Smooth muscle cell (in vitro differentiated cells): ENCODE results near the gene IRAK1. TPM values are rescaled to one million over a fixed set of nuclear protein-coding genes. Genes with fewer than 3 reads are reported as not detected.
A peak's percentile ranks its signal among the peaks of the same experiment; 100 is the strongest.

Source experiments
- DNase-seq: peaks from one replicate; lab custom pipeline; 2025; ENCODE audit not compliant: unreplicated experiment; lab: John Stamatoyannopoulos, UW
- H2AFZ ChIP-seq: fragments of 200-600 bp; sonication (generic); 2 replicates; pipeline ENCODE4 v1.6.0; 2016; ENCODE audit warnings: antibody characterized with exemption, low read depth, mild to moderate bottlenecking
- H3F3A ChIP-seq: fragments of 200-600 bp; sonication (generic); 2 replicates; pipeline ENCODE4 v1.6.0; 2017; ENCODE audit warnings: antibody characterized with exemption, low read depth
- H3K27ac ChIP-seq: fragments of 200-600 bp; sonication (generic); 2 replicates; pipeline ENCODE4 v1.5.1; 2016; ENCODE audit warnings: low read depth, mild to moderate bottlenecking
- H3K27me3 ChIP-seq: fragments of 200-600 bp; sonication (generic); 2 replicates; pipeline ENCODE4 v1.6.1; 2016; ENCODE audit warnings: low read depth, mild to moderate bottlenecking
- H3K36me3 ChIP-seq: fragments of 200-600 bp; sonication (generic); 2 replicates; pipeline ENCODE4 v1.5.1; 2016; ENCODE audit warnings: low read depth
- H3K4me1 ChIP-seq: fragments of 200-600 bp; sonication (generic); 2 replicates; pipeline ENCODE4 v1.5.1; 2016; ENCODE audit warnings: low read depth
- H3K4me2 ChIP-seq: fragments of 200-600 bp; sonication (generic); 2 replicates; pipeline ENCODE4 v1.6.0; 2016; ENCODE audit warnings: mild to moderate bottlenecking
- H3K4me3 ChIP-seq: fragments of 200-600 bp; sonication (generic); 2 replicates; pipeline ENCODE4 v1.5.1; 2016; ENCODE audit warnings: mild to moderate bottlenecking
- H3K79me2 ChIP-seq: fragments of 200-600 bp; sonication (generic); 2 replicates; pipeline ENCODE4 v1.6.0; 2016; ENCODE audit warnings: low read depth, mild to moderate bottlenecking
- H3K9ac ChIP-seq: fragments of 200-600 bp; sonication (generic); 2 replicates; pipeline ENCODE4 v1.6.0; 2016; ENCODE audit warnings: low read depth
- H3K9me3 ChIP-seq: fragments of 200-600 bp; sonication (generic); replicated peaks from 2 replicates; pipeline ENCODE4 v1.5.1; 2016; ENCODE audit warnings: low read depth
- H4K20me1 ChIP-seq: fragments of 200-600 bp; sonication (generic); 2 replicates; pipeline ENCODE4 v1.6.0; 2016; ENCODE audit warnings: low read depth
- WGBS: methylation state at CpG from one replicate; pipeline ENCODE4 v1.1.7; 2016; ENCODE audit warnings: low lambda C conversion rate; 5-methylcytosine and 5-hydroxymethylcytosine counted together
- polyA plus RNA-seq: library from polyadenylated mRNA; unstranded; fragments of >200 nt; fragmentation: Nextera tagmentation; extraction: Ambion mirVana; gene quantifications from 2 replicates; pipeline ENCODE4 v1.2.1, GENCODE V29; 2016
- total RNA-seq: library from RNA; depleted of rRNA; stranded (reverse); fragments of >200 nt; gene quantifications from 2 replicates; pipeline ENCODE4 v1.2.3, GENCODE V29; 2014
- TF ChIP-seq, protein P1 (sequence below): fragments of 200-600 bp; sonication (generic); IDR thresholded peaks from 2 replicates; pipeline ENCODE4 v1.5.1; 2017; ENCODE audit warnings: borderline replicate concordance, mild to moderate bottlenecking, antibody characterized with exemption; ENCODE audit not compliant: insufficient read depth, poor library complexity, severe bottlenecking

IRAK1 gene
- total and polyA plus RNA-seq, 2 experiments from 2014 or later = 29.4 to 63.4 TPM

DNA sequence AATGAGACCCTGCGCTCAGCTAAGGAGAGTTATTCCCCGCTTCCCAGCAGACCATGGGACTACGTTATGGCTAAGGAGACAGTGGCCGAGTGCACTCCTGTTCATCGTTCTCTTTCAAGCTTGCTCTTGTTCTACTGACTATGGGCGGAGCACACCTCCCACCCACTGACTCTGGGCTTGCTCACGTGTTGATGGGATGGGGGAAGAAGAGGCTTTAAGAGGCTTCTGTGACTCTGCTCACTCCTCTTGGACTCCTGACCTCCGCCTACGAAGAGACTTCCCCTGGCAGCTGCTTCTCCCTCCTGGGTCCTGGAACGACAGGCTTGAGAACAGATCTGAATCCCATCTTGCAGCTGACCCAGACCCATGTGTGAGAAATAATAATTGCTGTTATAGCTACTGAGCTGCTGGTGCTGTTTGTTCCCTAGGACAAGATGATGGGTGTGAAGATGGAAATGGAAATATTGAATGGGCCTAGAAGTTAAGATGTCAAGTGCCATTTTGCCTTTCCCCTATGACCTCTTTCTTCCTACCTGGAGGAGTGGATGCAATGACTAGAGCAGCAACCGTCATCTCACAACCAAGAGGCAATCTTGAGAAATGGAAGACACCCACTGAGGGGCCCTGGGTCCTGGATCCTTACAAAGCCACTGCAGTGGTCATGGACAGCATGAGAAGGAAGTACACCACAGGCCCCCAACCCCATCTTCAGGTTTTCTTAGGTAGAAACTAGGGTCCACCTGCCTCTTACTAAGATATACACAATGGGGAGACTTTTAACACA, 38.7 kb upstream of the IRAK1 start:
- Histone ChIP-seq H4K20me1 (peaks cover 86% of the 10 kb centered on the region), H3F3A (no peaks in the 10 kb centered on the region), H3K4me1 (no peaks in the 10 kb centered on the region), H3K27me3 (no peaks in the 10 kb centered on the region), H3K27ac (no peak overlapping the region), H3K4me3 (no peak overlapping the region), H3K36me3 (no peaks in the 10 kb centered on the region), H3K9ac (no peak overlapping the region), H2AFZ (no peak overlapping the region), H3K79me2 (peaks cover 41% of the 10 kb centered on the region), H3K9me3 (no peaks in the 10 kb centered on the region), H3K4me2 (no peak overlapping the region)
- no peak for DNase-seq
- TF ChIP-seq, protein P1, sequence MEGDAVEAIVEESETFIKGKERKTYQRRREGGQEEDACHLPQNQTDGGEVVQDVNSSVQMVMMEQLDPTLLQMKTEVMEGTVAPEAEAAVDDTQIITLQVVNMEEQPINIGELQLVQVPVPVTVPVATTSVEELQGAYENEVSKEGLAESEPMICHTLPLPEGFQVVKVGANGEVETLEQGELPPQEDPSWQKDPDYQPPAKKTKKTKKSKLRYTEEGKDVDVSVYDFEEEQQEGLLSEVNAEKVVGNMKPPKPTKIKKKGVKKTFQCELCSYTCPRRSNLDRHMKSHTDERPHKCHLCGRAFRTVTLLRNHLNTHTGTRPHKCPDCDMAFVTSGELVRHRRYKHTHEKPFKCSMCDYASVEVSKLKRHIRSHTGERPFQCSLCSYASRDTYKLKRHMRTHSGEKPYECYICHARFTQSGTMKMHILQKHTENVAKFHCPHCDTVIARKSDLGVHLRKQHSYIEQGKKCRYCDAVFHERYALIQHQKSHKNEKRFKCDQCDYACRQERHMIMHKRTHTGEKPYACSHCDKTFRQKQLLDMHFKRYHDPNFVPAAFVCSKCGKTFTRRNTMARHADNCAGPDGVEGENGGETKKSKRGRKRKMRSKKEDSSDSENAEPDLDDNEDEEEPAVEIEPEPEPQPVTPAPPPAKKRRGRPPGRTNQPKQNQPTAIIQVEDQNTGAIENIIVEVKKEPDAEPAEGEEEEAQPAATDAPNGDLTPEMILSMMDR = no peak
- 80% methylated on average over 11 of the region's 11 CpGs for WGBS

GRCh38 chrX:154057791-154058190, 38.1 kb upstream of the IRAK1 start:
- WGBS = 68% methylated on average over 1 of the region's 1 CpG
- Histone ChIP-seq H3K4me1 (no peaks in the 10 kb centered on the region), H3K9ac (no peak overlapping the region), H3K36me3 (no peaks in the 10 kb centered on the region), H2AFZ (no peak overlapping the region), H3F3A (no peaks in the 10 kb centered on the region), H4K20me1 (peaks cover 80% of the 10 kb centered on the region), H3K9me3 (no peaks in the 10 kb centered on the region), H3K4me2 (no peak overlapping the region), H3K4me3 (no peak overlapping the region), H3K79me2 (peaks cover 42% of the 10 kb centered on the region), H3K27me3 (no peaks in the 10 kb centered on the region), H3K27ac (no peak overlapping the region)
- no peak for DNase-seq
- TF ChIP-seq, protein P1 = no peak

DNA sequence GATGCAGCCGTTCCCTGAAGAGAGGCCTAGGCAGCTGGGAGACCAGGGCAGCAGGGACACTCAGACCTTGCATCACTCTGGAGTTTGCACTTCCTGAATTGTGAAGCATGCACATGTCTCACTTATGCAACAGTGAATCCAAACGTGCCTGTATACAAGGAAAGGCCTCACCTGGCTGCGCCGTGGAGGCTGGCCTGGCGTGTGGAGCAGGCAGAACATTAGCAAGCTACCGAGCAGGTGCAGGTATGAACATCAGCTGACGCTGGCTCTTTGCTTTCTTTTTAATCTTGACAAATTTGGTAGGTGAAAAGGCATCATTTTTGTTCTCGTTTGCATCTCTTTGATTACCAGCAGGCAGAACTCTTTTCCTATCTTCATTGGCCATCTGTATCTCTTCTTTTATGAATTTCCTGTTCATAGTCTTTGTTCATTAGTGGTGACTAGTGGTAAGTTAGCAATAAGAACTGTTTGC, 37.1 kb upstream of the IRAK1 start:
- H3K4me1 ChIP-seq = no peaks in the 10 kb centered on the region
- H3K36me3 ChIP-seq = no peaks in the 10 kb centered on the region
- TF ChIP-seq, protein P1 = no peak
- H3K27me3 ChIP-seq = no peaks in the 10 kb centered on the region
- no peak overlapping the region for H2AFZ ChIP-seq
- no peak for DNase-seq
- peaks cover 35% of the 10 kb centered on the region for H3K79me2 ChIP-seq
- WGBS = 73% methylated on average over 8 of the region's 8 CpGs
- H3K4me2 ChIP-seq = no peak overlapping the region
- no peak overlapping the region for H3K9ac ChIP-seq
- H4K20me1 ChIP-seq = peaks cover 73% of the 10 kb centered on the region
- no peak overlapping the region for H3K4me3 ChIP-seq
- H3K9me3 ChIP-seq = no peaks in the 10 kb centered on the region
- no peaks in the 10 kb centered on the region for H3F3A ChIP-seq
- H3K27ac ChIP-seq = no peak overlapping the region

DNA sequence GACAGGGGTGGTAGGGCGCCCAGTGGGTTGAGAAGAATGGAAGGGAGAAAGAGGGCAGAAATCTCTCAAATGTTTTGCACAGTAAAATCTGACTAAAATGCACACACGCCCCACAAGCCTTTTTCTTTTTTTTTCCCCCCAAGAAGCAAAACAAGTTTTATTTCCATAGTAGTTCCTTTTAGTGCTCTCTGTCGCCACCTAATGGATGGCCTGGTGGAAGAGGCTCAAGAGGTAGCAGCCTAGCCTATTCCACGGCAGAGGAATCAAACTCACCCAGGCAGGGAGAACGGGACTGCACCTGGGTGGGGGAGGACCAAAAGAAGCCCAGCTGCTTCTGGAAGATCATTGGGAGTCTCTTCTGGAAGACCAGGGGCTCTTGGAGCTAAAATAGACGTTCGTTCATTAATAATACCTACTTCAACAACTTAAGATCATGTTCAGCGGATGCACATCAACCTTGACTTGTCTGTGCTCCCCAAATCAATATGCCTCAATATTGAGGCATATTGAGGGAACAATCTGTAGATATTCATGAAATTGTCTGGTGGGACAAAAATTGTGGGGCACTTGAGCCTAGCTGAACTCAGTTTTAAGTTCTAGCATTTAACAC, 31.6 kb upstream of the IRAK1 start:
- Histone ChIP-seq H3K36me3 (no peaks in the 10 kb centered on the region), H3K4me1 (peaks cover 5% of the 10 kb centered on the region), H3K9me3 (no peaks in the 10 kb centered on the region), H3K4me3 (no peak overlapping the region), H3F3A (no peaks in the 10 kb centered on the region), H3K4me2 (no peak overlapping the region), H3K27me3 (no peaks in the 10 kb centered on the region), H4K20me1 (peaks cover 29% of the 10 kb centered on the region), H3K79me2 (peaks cover 33% of the 10 kb centered on the region), H3K27ac (no peak overlapping the region), H3K9ac (no peak overlapping the region), H2AFZ (no peak overlapping the region)
- DNase-seq = no peak
- WGBS = 44% methylated on average over 8 of the region's 8 CpGs
- TF ChIP-seq, protein P1 = peak; percentile 52
